Neuronal stem cell (in vitro differentiated cells): ENCODE data around the gene CDH13.

Source experiments
- DNase-seq: peaks from one replicate; pipeline ENCODE4 v3.0.0-alpha.2; 2013; ENCODE audit warnings: low spot score
- H2AFZ ChIP-seq: one replicate; pipeline ENCODE4 v1.6.1; 2013; ENCODE audit warnings: mild to moderate bottlenecking, low read length, inconsistent platforms
- H2AK5ac ChIP-seq: 2 replicates; pipeline ENCODE4 v1.6.1; 2013; ENCODE audit warnings: low read depth, mild to moderate bottlenecking, inconsistent platforms, low read length, moderate library complexity, mixed read lengths
- H2BK120ac ChIP-seq: 2 replicates; pipeline ENCODE4 v1.6.1; 2013; ENCODE audit warnings: low read depth, mild to moderate bottlenecking, inconsistent platforms, low read length, moderate library complexity, mixed read lengths
- H2BK12ac ChIP-seq: one replicate; pipeline ENCODE4 v1.6.1; 2013; ENCODE audit warnings: low read length, inconsistent platforms
- H2BK15ac ChIP-seq: 2 replicates; pipeline ENCODE4 v1.6.1; 2013; ENCODE audit warnings: mild to moderate bottlenecking, low read length, inconsistent platforms, mixed read lengths
- H2BK5ac ChIP-seq: one replicate; pipeline ENCODE4 v1.6.1; 2013; ENCODE audit warnings: inconsistent platforms, mild to moderate bottlenecking, low read length, moderate library complexity
- H3K14ac ChIP-seq: one replicate; pipeline ENCODE4 v1.6.1; 2013; ENCODE audit warnings: low read length, inconsistent platforms
- H3K18ac ChIP-seq: 2 replicates; pipeline ENCODE4 v1.6.1; 2013; ENCODE audit warnings: low read length, inconsistent platforms
- H3K23ac ChIP-seq: 2 replicates; pipeline ENCODE4 v1.6.1; 2013; ENCODE audit warnings: low read depth, mild to moderate bottlenecking, mixed read lengths, low read length, inconsistent platforms; ENCODE audit not compliant: poor library complexity
- H3K27ac ChIP-seq: replicated peaks from 3 replicates; pipeline ENCODE4 v1.5.1; 2013; ENCODE audit warnings: low read length, inconsistent platforms
- H3K27me3 ChIP-seq, 3 experiments: 2 replicates each; pipeline ENCODE4 v1.6.1; 2013; ENCODE audit warnings: low read length in 3 of 3, mild to moderate bottlenecking in 2 of 3, inconsistent platforms in 1 of 3, low read depth in 1 of 3, mixed read lengths in 1 of 3, moderate library complexity in 1 of 3; ENCODE audit not compliant: control insufficient read depth in 3 of 3, insufficient read depth in 3 of 3
- H3K36me3 ChIP-seq, 2 donors: replicated peaks in 1 of 2; 2 replicates each; pipeline ENCODE4 v1.6.1; 2013; ENCODE audit warnings: low read length in 2 of 2; ENCODE audit not compliant: control insufficient read depth in 2 of 2, insufficient read depth in 2 of 2
- H3K4ac ChIP-seq: 2 replicates; pipeline ENCODE4 v1.6.1; 2013; ENCODE audit warnings: inconsistent platforms, mild to moderate bottlenecking, low read length, moderate library complexity
- H3K4me1 ChIP-seq, 2 donors: 1 replicate in 1 of 2; 2 replicates in 1 of 2; pipeline ENCODE4 v1.6.1; 2013; ENCODE audit warnings: low read length in 2 of 2, low read depth in 1 of 2; ENCODE audit not compliant: control insufficient read depth in 2 of 2, insufficient read depth in 1 of 2
- H3K4me2 ChIP-seq: one replicate; pipeline ENCODE4 v1.6.1; 2013; ENCODE audit warnings: mild to moderate bottlenecking, low read length, inconsistent platforms; ENCODE audit not compliant: insufficient read depth, poor library complexity, severe bottlenecking
- H3K4me3 ChIP-seq, 2 donors: 2 replicates each; pipeline ENCODE4 v1.5.1; 2013; ENCODE audit warnings: low read length in 2 of 2, mild to moderate bottlenecking in 2 of 2, inconsistent platforms in 1 of 2, moderate library complexity in 1 of 2
- H3K79me1 ChIP-seq: one replicate; pipeline ENCODE4 v1.6.1; 2013; ENCODE audit warnings: low read depth, mild to moderate bottlenecking, inconsistent platforms, low read length, moderate library complexity
- H3K9ac ChIP-seq: one replicate; pipeline ENCODE4 v1.6.1; 2013; ENCODE audit warnings: mild to moderate bottlenecking, low read depth, low read length, inconsistent platforms; ENCODE audit not compliant: poor library complexity
- H3K9me3 ChIP-seq, 2 donors: replicated peaks in 1 of 2; 2 replicates each; pipeline versions ENCODE3 to v1.6.1; 2013; ENCODE audit warnings: low read length in 2 of 2, mild to moderate bottlenecking in 2 of 2, inconsistent platforms in 1 of 2, low read depth in 1 of 2, mixed read lengths in 1 of 2, moderate library complexity in 1 of 2; ENCODE audit not compliant: control insufficient read depth in 2 of 2, insufficient read depth in 1 of 2
- H4K8ac ChIP-seq: one replicate; pipeline ENCODE4 v1.6.1; 2013; ENCODE audit warnings: low read depth, mild to moderate bottlenecking, inconsistent platforms, low read length, moderate library complexity
- H4K91ac ChIP-seq: one replicate; pipeline ENCODE4 v1.6.1; 2013; ENCODE audit warnings: low read length, low read depth, mild to moderate bottlenecking, inconsistent platforms; ENCODE audit not compliant: poor library complexity
- WGBS, 2 donors: extraction: QIAGEN DNeasy Blood & Tissue Kit; methylation state at CpG; one replicate each; pipeline ENCODE4 v1.1.7; 2013; ENCODE audit warnings: missing lambda C conversion rate in 2 of 2, mixed read lengths in 1 of 2; ENCODE audit not compliant: insufficient read length in 2 of 2, insufficient replicate concordance in 1 of 2; ENCODE audit errors: extremely low coverage in 2 of 2; 5-methylcytosine and 5-hydroxymethylcytosine counted together

The CDH13 gene

DNA sequence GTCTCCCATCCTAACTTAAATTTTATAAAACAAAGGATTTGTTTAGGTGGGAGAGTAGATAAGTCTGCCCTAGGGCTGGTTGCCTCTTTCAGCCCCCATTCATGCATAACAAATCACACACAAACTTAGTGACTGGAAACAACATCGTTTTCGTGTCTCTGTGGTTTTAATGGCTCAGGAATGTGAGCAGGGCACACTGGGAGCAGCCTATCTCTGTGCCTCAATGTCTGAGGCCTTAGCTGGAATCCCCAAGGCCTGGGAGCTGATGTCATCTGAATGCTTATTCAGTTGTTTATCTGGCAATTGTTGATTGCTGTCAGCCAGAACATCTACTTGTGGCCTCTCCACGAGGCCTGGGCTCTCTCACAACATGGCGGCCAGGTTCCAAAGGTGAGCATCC lies 1079.1 kb downstream of the CDH13 start:
- no peak overlapping the region for H3K14ac ChIP-seq
- H3K4me3 ChIP-seq = no peak overlapping the region
- H2BK12ac ChIP-seq = no peak overlapping the region
- H2BK15ac ChIP-seq = no peak overlapping the region
- no peak overlapping the region for H4K8ac ChIP-seq
- no peak overlapping the region for H2BK120ac ChIP-seq
- H3K27me3 ChIP-seq = peaks cover 0 to 9% (median 0%) of the 10 kb centered on the region in 3 experiments
- DNase-seq = no peak
- no peak overlapping the region for H3K4me2 ChIP-seq
- no peak overlapping the region for H2AFZ ChIP-seq
- no peak overlapping the region for H4K91ac ChIP-seq
- no CpG with 5 or more reads among the region's 4 CpGs for WGBS, 2 donors
- H3K4ac ChIP-seq = no peak overlapping the region
- no peak overlapping the region for H2AK5ac ChIP-seq
- H3K18ac ChIP-seq = no peak overlapping the region
- H3K4me1 ChIP-seq = no peaks in the 10 kb centered on the region
- H2BK5ac ChIP-seq = no peak overlapping the region
- H3K9me3 ChIP-seq = peaks cover 0 to 2% of the 10 kb centered on the region in 2 donors
- no peaks in the 10 kb centered on the region for H3K36me3 ChIP-seq
- no peak overlapping the region for H3K9ac ChIP-seq
- H3K23ac ChIP-seq = no peak overlapping the region
- H3K79me1 ChIP-seq = no peaks in the 10 kb centered on the region
- H3K27ac ChIP-seq = no peak overlapping the region

DNA sequence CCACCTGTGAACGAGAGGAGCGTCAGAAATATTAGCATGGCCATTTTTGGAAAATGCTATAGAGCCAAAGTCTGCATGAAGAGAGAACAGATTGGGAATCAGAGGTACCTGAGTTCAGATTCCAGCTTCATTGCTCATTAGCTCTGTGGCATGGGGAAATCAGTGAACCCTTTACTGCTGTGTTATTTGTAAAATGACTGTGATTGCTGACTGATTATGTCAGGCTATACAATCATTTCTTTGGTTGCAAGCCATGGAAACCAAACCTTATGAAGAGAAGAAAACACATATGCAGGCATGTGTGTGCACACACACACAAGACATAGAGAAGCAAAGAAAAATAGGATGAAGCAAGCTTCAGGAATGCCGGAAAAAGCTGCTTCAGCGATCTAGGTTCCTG lies 1079.6 kb downstream of the CDH13 start:
- H2AFZ ChIP-seq = no peak overlapping the region
- no peak overlapping the region for H3K18ac ChIP-seq
- no peak overlapping the region for H3K4ac ChIP-seq
- no peak overlapping the region for H2BK120ac ChIP-seq
- no peak overlapping the region for H4K8ac ChIP-seq
- H3K27ac ChIP-seq = no peak overlapping the region
- WGBS, 2 donors = no CpG with 5 or more reads among the region's 4 CpGs
- no peak overlapping the region for H2AK5ac ChIP-seq
- no peaks in the 10 kb centered on the region for H3K36me3 ChIP-seq
- peaks cover 0 to under 1% of the 10 kb centered on the region in 2 donors for H3K9me3 ChIP-seq
- no peak overlapping the region for H3K4me2 ChIP-seq
- H3K4me1 ChIP-seq = no peaks in the 10 kb centered on the region
- no peak overlapping the region for H3K23ac ChIP-seq
- no peak overlapping the region for H2BK5ac ChIP-seq
- H3K79me1 ChIP-seq = no peaks in the 10 kb centered on the region
- no peak for DNase-seq
- H4K91ac ChIP-seq = no peak overlapping the region
- no peak overlapping the region for H2BK12ac ChIP-seq
- peaks cover 0 to 10% (median 0%) of the 10 kb centered on the region in 3 experiments for H3K27me3 ChIP-seq
- H3K4me3 ChIP-seq = no peak overlapping the region
- no peak overlapping the region for H3K9ac ChIP-seq
- H2BK15ac ChIP-seq = no peak overlapping the region
- no peak overlapping the region for H3K14ac ChIP-seq

DNA sequence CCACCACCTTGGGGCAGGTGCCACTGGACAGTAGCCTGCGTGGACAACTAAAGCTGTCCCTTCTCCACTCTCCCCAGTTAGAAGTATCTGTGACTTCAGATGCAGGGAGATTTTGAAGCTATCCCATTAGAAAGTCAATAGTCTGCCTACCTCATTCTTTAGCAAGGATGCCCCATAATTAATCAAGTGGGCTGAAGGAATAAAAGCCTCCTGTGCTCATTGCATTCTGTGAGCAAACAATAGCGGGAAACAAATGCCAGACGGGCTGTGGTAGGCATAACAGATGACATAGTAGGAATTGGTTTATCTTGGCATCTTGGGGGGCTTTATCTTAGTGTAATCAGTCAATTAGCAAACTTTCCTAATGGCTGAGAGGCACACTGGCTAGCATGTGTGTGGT lies 1084.3 kb downstream of the CDH13 start:
- no peak overlapping the region for H3K18ac ChIP-seq
- H3K36me3 ChIP-seq = no peaks in the 10 kb centered on the region
- H3K9ac ChIP-seq = no peak overlapping the region
- H3K23ac ChIP-seq = no peak overlapping the region
- H3K4ac ChIP-seq = no peak overlapping the region
- no peaks in the 10 kb centered on the region for H3K79me1 ChIP-seq
- WGBS, 2 donors = no CpG with 5 or more reads among the region's 3 CpGs
- no peaks in the 10 kb centered on the region for H3K4me1 ChIP-seq
- peaks cover 0 to 10% (median 0%) of the 10 kb centered on the region in 3 experiments for H3K27me3 ChIP-seq
- H3K4me3 ChIP-seq = no peak overlapping the region
- no peak overlapping the region for H3K14ac ChIP-seq
- H2BK120ac ChIP-seq = no peak overlapping the region
- H3K9me3 ChIP-seq = no peaks in the 10 kb centered on the region
- H3K4me2 ChIP-seq = no peak overlapping the region
- H3K27ac ChIP-seq = no peak overlapping the region
- no peak overlapping the region for H2AK5ac ChIP-seq
- H4K8ac ChIP-seq = no peak overlapping the region
- H2BK5ac ChIP-seq = no peak overlapping the region
- no peak overlapping the region for H2AFZ ChIP-seq
- no peak overlapping the region for H2BK15ac ChIP-seq
- DNase-seq = no peak
- no peak overlapping the region for H2BK12ac ChIP-seq
- no peak overlapping the region for H4K91ac ChIP-seq

DNA sequence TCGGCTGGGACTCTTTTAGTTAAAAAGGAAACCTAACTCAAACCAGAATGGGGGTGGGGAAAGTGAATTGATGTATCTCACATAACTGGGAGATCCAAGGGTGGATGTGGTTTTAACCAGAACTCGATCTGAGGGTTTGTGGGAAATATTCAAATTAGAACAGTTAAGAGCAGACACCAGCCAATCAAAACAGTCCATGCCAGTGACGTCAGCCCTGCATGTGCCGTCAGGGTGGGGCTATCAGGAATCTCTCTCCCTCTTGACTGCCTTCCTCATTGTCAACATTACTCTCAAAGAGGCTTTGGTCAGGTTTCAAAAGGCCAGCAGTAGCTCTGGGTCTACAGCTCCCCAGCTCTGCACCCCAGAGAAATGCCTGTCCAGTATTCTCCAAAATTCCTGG lies 1086.8 kb downstream of the CDH13 start:
- H2BK5ac ChIP-seq = no peak overlapping the region
- H2AFZ ChIP-seq = no peak overlapping the region
- H3K4me2 ChIP-seq = no peak overlapping the region
- no peaks in the 10 kb centered on the region for H3K36me3 ChIP-seq
- peaks cover 0 to 10% (median 0%) of the 10 kb centered on the region in 3 experiments for H3K27me3 ChIP-seq
- H3K9ac ChIP-seq = no peak overlapping the region
- no peak overlapping the region for H2BK120ac ChIP-seq
- H4K8ac ChIP-seq = no peak overlapping the region
- no peak overlapping the region for H2BK12ac ChIP-seq
- no peak overlapping the region for H3K14ac ChIP-seq
- H3K4me1 ChIP-seq = no peaks in the 10 kb centered on the region
- H2BK15ac ChIP-seq = no peak overlapping the region
- H3K4ac ChIP-seq = no peak overlapping the region
- no peak overlapping the region for H3K23ac ChIP-seq
- no peak overlapping the region for H4K91ac ChIP-seq
- H3K18ac ChIP-seq = no peak overlapping the region
- no peak overlapping the region for H3K4me3 ChIP-seq
- H2AK5ac ChIP-seq = no peak overlapping the region
- H3K9me3 ChIP-seq = no peaks in the 10 kb centered on the region
- H3K79me1 ChIP-seq = no peaks in the 10 kb centered on the region
- DNase-seq = no peak
- WGBS, 2 donors = no CpG with 5 or more reads among the region's 4 CpGs
- no peak overlapping the region for H3K27ac ChIP-seq
